Frontal cortex (tissue), 4 donors: ENCODE data around the gene WSCD1. TPM values are rescaled to one million over a fixed set of nuclear protein-coding genes. Genes with fewer than 3 reads are reported as not detected.
A peak's percentile ranks its signal among the peaks of the same experiment; 100 is the strongest.

Experiments
- DNase-seq, 2 donors: peaks; one replicate each; pipeline ENCODE4 v3.0.0; 2012; ENCODE audit warnings: low spot score in 2 of 2
- FAIRE-seq: peaks from 2 replicates; lab custom pipeline; 2012; peaks lifted over from hg19 to GRCh38; lab: Jason Lieb, UNC
- total RNA-seq: library from RNA; depleted of rRNA; stranded (reverse); fragments of >200 nt; gene quantifications from one replicate; pipeline ENCODE4 v1.2.3, GENCODE V29; 2014
- donor health status: control.
- donor health status: control.
- donor health status: control.

Gene WSCD1
- total RNA-seq = 22.0 TPM

DNA sequence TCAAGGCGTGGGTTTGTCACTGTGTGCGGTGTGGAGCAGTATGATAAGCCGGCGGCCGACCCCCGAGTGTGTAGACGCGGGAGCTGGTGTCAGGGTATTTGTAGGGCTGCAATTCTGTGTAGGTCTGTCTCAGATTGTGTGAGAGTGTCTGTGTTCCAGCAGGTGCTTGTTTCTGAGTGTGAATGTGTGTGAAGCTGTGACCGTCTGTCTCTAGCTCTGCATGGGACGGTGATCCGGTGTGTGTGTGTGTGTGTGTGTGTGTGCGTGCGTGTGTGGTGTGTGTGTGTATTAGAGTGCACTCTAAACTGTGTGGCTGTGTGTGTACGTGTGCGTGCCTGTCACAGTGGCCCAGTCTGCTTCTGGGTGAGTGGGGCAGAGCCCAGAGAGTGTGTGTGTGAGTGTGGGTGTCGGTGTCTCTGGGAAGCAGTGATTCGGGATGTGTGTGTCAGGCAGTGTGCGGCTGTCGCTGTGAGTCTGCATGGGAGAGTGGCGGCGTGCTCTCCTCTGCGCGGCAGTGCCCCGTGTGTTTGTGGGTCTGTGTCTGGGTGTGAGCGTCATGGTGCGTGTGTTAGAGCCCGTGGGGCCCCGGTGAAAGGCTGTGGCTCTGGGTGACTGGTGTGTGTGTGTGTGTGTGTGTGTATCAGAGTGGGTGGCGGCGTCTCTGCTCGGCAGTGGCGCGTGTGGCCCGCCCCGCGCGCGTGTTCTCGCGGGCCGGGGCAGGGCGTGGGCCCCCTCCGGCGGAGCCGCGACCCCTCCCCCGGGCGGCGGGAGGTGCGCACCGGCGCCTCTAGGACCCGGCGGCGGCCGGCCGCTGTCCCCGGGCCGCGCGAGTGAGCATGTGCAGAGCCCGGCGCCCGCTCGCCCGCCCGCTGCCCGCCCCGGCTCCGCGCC is at the start of gene WSCD1:
Gene WSCD1, plus strand, starts transcription at position 841 of the 891 bp plus-strand sequence. CDS start 10,280 bp downstream, outside the sequence.
- FAIRE-seq = no peak
- peak; percentile 89 to 94 for DNase-seq

DNA sequence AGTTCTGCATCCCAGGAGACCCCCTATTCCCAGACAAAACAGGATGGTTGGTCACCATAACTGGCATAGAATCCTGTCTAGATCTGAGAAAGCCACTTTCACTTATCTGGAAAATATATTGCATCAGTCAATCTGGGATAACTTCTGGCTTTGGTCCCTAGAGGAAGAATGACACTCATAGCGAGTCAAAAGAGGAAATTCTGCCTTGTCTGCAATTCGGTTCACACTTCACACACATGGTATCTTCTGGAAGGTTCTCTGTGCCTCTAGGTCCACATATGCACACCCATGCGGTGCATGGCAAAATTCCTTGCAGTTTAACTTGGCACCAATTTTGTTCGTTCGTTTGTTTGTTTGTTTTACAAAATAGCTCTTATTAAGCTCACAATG is 49.2 kb upstream of the WSCD1 start:
- FAIRE-seq (no peak), DNase-seq (no peak)

DNA sequence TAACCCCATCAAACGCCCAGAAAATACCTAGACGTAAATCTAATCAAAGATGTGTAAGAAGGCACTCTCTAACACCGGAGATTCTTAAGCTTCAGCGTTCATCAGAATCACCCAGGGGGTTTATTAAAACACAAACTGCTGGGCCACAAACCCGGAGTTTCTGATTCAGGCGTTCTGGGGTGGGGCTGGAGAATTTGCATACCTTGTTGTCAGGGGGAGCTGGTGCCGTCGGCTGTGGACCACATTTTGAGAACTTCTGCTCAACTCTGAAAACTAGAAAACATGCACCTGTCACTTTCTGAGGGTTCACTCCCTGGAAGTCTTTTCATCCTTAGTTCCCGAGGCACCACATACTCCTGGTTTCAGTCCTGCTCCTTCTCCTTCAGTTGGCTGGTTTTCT is 48.6 kb upstream of the WSCD1 start:
- FAIRE-seq = no peak
- no peak for DNase-seq

DNA sequence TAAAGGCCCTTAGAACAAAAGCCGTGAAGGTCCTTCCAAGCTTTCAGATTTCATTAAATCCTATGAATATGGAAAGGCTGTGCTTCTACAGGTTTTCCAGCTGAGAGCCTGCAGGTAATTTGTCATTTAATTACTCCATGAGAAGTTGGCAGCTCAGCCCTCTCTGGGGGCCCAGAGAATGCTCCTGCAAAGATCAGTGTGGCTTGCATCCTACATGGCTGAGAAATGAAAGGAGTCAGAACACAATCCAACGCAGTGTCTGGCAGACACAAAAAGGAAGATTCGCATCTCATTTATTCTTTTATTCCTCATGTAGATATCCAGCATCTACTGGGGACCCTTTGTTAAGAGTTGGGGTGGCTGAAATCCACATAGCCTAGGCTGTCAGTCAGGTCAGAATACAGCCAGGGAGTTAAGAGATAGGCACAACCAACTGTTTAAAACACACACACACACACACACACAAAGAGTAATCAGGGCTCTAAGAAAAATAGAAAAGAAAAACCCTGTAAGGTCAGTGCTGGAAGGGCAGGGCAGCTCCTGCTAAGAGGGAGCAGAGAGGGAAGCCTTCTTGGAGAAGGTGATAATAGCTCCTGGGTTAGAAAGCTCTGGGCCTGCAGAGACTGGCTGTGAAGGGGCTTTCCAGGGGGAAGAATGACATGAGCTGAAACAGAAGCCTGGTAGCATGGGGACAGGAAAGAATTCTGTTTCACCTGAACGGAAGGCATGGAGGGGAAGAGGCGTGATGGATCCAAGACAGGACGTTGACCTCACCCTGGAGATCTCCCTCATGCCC is 46.9 kb upstream of the WSCD1 start:
- DNase-seq = no peak
- no peak for FAIRE-seq

DNA sequence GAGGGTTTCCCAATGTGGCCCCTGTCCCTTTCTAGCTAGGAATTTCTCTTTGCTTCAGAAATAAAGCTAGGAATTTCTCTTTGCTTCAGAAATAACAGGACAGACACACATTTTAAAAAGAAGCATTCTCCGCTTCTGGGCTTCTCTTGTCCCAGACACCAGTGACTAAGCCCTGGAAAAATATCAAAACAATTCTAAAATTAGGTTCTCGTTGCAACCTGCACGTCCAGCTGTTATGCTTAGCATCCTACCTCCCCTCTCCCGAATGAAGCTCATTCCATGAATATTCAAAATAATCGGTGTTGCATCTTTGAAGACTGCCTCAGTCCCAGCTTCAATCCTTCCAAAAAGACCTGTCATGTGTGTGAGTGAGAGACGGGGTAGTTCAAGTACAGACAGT is 45.6 kb upstream of the WSCD1 start:
- no peak for FAIRE-seq
- DNase-seq = no peak

DNA sequence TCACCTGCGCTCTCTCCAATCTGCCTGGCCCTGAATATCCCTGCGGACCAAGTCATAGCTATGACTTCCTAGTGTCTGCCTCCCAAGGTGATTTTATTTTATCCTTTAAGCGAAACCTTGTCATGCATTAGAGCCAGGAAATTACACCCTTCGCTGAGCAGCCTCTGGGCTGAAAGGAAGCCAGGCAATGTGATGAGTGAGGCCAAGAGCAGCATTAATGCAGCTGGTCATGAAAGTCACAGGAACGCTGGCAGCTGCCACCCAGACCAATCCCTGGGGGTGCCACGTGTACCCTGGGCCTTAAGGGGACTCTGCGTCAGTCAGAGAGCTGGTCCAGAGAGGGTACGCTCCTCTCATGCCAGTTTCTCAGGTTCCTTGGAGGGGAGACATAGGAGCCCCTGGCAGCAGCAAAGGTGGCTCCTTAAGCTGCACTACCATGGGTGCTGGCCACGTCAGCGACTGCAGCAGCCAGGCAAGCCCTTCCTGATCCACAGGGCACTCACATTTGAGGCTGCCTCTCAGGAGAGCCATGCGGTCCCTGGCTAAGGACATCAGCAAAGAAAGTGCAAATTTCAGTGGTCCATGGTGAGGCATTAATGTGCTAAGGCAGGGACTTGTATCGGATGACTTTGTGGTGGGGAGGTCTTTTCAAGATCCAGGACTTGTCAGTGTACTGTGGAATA is 42.7 kb upstream of the WSCD1 start:
- FAIRE-seq (no peak), DNase-seq (no peak)

DNA sequence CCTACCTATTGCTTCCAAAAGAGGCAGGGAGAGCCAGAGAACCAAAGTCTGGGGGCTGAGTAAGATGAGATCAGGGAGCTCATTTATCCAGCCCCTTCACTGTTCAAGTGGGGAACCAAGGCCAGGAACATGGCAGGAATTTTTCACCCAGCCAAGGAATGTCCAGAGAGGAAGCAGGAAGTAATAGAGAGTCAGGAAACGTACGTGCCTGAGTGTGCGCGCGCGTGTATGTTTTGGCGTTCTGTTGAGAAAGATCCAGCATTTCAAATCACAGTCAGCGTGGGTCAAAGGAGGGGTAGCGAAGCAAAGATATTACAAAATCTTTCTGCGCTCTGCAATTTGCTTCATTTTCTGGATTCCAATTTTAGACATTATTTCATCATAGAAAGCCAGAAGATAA is 41.9 kb upstream of the WSCD1 start:
- no peak for DNase-seq
- no peak for FAIRE-seq

DNA sequence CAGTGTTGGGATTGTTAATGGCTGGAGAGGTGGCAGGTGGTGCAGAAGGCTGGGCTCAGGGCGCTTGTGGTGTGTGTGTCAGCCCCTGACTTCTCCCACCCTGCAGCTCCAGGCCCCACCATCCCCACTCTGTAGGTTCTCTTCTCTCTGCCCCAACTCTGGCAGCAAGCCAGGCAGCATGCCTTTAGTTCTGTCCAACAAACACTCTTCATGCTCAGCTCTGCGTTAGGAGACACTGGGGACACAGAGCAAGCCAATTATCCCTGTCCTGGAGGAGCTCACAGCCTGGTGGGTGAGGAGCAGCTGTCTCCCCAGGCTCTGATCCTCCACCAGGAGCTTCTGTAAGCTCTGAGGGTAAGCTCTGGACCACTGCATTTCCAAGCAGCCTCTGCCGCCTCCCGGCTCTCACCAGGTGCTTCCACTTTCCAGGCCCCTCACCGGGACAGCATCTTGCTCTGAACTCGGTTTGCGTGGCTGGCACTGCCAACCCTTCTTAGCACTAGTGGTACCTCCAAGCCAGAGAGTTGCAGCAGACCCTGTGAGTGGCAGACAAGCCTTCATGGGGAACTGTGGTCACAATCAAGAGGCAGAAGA is 34.3 kb upstream of the WSCD1 start:
- FAIRE-seq (no peak), DNase-seq (no peak)

DNA sequence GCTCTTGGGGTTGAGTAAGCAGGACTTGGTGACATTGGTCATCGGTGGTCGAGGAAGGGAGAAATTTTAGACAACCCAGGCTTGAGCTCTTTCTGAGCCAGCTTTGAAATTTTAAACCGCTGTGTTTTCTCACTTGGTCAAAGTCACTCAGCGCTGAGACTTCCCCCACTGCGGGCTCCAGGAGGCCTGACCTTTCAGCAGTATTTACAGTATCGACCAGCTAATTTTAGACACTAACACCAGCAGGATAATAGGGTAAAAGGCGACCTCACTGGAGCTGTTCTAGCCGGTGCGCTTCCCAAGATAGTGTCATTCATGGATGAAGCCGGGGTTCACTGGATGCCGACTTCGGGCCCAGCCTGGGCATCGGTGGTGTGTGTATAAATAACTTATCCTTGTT is 29.7 kb upstream of the WSCD1 start:
- DNase-seq (no peak), FAIRE-seq (no peak)

DNA sequence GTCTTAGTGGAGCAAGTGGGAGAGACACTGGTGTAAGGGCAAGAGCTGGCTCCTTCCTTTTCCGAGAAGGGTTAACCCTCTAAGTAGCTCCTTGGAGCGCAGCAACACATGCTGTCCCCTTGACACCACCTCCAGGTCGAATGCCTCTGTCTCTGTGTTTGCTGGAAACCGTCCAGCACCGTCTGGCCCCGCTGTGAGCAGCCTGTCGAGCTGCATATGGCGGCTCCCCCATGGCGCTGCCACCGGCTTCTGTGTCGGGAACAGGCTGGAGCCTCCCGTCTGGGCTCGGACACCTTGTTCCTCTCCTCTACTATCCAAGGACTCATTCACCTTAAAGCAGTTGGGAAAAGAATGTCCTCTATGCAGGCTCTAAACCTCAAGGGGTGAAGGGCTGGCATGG is 28.9 kb upstream of the WSCD1 start:
- no peak for DNase-seq
- FAIRE-seq = no peak

DNA sequence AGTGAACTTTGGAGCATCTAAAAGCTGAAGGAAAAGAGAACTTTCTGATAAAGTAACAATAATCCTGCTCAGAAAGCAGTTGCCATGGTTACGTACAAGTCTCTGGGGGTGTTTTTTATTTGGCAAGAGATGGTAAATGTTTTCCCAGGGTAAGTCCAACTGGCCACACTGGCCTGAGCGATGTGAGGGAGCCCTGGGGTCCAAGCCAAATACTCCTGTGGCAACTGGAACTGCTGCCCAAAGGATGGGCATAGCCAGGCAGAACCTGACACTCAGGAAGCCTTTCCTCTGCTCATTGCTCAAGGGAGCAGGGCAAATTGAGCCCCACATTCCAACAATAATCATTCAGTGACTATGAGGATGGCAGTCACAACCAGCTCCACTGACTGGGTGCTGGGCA is 26.8 kb upstream of the WSCD1 start:
- FAIRE-seq (no peak), DNase-seq (no peak)

DNA sequence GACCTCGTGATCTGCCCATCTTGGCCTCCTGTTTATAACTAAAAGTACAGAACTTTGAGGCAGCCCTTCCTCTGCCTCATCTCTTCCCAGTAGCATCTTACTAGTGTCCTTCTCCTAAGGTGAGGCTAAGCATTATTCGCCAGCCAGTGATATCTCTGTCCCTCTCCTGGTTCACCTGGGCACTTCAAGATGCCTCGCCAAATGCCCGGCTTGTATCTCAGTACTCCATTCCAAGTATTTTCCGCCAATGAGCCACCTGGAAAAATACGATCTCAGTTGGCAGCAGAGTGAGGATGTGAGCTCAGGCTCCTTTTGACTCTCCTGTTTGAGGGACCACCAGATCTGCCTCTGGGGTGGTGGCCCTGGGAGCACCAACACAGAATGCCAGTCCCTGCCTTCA is 25.9 kb upstream of the WSCD1 start:
- FAIRE-seq (no peak), DNase-seq (no peak)

DNA sequence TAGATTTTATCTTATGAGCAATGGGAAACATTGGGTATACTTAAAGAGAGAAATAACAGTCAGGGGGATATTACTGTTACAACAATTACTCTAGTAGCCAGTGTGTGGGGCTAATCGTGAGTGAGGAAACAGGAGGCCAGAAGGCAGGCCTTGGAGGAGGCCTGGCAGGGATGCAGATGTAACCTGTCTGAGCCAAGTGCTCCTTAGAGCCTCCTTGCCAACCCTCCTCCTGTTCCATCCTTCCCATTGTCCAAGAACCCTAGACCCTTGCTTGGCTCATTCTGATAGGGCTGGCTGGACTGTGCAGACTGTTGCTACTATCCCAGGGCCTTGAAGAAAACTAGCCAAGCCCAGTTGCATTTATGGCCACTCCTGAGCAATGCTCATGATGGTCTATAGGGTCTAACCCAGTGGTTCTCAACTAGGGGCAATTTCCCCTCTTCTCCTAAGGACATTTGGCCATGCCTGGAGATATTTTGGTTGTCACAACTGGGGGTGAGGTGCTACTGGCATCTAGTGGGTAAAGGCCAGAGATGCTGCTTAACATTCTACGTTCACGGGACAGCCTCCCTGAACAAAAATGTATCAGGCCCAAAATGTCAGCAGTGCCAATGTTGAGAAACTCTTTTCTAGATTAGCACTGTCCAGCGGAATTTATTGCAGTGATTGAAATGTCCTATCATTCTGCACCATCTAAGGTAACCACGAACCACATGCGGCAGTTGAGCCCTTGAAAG is 24.4 kb upstream of the WSCD1 start:
- FAIRE-seq (no peak), DNase-seq (no peak)

DNA sequence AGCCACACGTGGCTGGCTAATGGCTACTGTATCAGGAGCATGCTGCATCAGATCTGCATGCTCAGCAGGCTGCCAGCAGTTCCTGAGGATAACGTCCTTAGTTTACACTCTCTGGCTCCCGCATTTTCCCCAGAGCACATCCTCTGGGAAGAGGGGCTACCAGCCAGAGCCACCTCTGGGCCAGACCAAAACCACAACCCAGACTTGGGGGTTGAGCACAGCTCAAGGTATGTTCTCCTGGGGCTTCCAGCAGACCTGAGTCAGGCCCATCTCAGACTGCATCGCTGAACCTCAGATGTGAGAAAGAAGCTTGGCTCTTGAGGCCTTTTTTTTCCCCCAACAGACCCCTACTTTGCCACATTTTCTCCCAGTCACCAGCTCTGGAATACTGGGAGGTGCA is 23.7 kb upstream of the WSCD1 start:
- FAIRE-seq = no peak

DNA sequence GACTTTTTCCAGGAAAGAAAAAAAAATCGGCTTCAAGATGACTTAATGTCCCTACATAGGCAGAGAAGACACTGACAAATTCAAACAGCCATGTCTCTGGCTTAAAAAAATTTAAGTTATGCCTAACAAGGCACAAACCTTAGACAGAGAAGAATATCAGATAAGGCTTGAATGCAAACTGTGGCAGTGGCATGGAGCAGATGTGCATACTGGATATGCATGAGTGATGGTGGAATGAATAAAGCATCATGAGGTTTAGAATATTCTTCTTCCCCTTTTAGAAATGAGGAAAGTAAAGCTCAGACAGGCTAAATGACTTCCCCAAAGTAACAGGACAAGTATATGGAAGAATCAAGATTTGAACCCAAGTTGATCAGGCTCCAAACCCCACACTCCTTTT is 23.2 kb upstream of the WSCD1 start:
- no peak for DNase-seq
- no peak for FAIRE-seq

More for the DNA sequence above, 23.7 kb upstream of the WSCD1 start:
- no peak for DNase-seq

DNA sequence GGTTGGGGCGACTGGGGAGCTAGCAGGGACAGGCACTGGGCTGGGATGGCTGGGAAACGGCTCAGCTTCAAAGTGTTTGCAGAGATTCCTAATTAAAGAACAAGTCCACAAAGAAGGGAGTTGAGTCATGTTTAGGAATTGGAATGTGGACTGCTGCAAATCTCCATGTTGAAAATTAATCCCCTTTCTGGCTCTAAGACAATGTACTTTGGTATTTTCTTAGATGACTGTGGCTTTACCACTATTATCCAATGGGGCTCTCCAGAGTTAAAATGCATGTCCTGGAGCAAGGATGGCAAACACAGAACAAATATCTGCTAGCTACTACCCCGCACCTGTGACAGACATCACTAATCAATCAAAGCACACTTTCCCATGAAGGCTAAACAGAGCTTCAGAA is 22.2 kb upstream of the WSCD1 start:
- DNase-seq (no peak), FAIRE-seq (no peak)

DNA sequence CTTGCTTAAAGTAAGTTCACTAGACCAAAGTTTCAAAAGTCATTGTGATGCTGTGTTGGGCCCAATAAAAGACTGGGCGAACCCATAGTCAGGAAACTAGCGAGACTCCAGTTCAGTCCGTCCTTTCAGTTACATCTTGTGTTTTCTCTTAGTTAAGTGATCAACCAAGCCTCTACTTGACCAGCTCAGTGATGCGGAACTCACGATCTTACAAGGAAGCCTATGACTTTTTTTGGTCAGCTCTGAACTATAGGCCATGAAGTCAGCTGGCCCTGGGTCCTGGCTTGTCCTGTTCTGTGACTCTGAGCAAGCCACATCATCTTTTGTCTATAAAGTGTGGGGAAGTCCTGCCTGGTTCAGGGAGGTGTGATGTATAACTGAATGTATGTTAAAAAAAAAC is 21.7 kb upstream of the WSCD1 start:
- no peak for DNase-seq
- FAIRE-seq = no peak

DNA sequence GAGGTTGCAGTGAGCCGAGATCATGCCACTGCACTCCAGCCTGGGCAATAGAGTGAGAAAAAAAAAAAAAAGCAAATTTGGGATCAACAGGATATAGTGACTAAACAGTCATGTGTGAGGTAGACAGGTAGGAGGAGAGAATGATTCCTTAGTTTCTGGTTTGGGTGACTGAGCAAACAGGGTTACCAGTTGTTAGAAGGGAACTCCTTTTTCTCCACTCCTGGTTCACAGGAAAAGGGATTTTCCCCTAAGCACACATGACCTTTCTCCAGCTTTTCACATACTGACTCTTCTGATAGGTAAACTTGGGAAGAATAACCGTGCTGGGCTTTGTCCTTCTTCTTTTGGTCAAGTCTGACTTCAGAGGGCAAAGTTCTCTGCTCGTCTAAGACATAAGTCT is 17.3 kb upstream of the WSCD1 start:
- FAIRE-seq = no peak
- no peak for DNase-seq

DNA sequence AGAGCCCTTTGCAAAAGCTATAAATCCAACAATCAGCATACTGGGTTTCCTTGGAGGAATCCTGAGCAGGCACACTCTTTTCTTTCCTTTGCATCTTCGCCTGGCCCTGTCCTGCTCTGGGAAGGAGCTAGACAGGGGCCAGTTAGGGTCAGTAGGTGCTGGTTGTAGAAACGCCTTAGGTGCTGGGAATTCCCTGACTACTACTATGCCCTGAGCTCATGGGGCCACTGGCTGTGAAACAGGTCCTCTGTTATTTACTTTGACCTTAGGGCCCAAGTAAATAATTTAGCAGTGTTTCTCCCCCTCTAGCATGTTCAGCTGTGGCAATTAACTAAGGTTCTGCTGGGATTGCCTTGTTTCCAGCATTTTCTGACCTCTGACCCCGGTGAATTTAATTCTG is 15.8 kb upstream of the WSCD1 start:
- FAIRE-seq (no peak), DNase-seq (no peak)

DNA sequence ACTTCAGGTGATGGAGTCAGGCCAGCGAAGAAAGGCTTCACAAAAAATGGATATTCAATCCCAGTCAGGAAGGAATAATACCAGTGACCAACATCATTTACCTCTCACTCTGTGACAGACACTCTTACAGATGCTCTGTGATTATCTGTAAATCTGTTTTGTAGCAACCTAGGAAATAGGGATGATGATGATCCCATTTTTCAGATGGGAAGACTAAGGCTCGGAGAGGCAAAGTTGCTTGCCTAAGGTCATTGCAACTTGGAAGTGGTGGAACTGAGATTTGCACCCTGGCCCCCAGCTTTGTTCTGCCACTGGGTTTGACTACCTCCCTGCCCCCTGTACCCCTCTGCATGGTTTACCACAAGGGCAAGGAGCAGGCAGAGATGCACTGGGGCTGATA is 14.1 kb upstream of the WSCD1 start:
- FAIRE-seq (no peak), DNase-seq (no peak)
